Right lobe of liver (tissue), 6 donors: ENCODE results near the gene NARS2. TPM values are rescaled to one million over a fixed set of nuclear protein-coding genes. Genes with fewer than 3 reads are reported as not detected.
A peak's percentile ranks its signal among the peaks of the same experiment; 100 is the strongest.

Source experiments
- ATAC-seq, 4 donors: fragments of 200-7000 bp; cut with Tn5 transposase; one replicate each; pipeline ENCODE4 v1.9.1; 2020; ENCODE audit warnings: mild to moderate bottlenecking in 4 of 4, moderate library complexity in 4 of 4
- DNase-seq, 3 donors: peaks; one replicate each; pipeline ENCODE4 v3.0.0-alpha.2; 2020
- H3K27ac ChIP-seq, 3 donors: fragments of 200-600 bp; one replicate each; pipeline ENCODE4 v1.8.0; 2022
- H3K27me3 ChIP-seq, 2 donors: fragments of 200-600 bp; one replicate each; pipeline ENCODE4 v1.8.0; 2022
- H3K36me3 ChIP-seq, 4 donors: fragments of 200-600 bp; sonication (generic) in 1 of 4; one replicate each; pipeline versions ENCODE4 v1.5.1 to v1.8.0; 2017 to 2022; ENCODE audit warnings: control low read depth in 1 of 4
- H3K4me1 ChIP-seq, 4 donors: fragments of 200-600 bp; sonication (generic) in 1 of 4; one replicate each; pipeline versions ENCODE4 v1.5.1 to v1.8.0; 2017 to 2022; ENCODE audit warnings: control low read depth in 1 of 4
- H3K4me3 ChIP-seq, 3 donors: fragments of 200-600 bp; one replicate each; pipeline ENCODE4 v1.8.0; 2022
- H3K9me3 ChIP-seq, 4 donors: fragments of 200-600 bp; sonication (generic) in 1 of 4; one replicate each; pipeline versions ENCODE4 v1.5.1 to v1.8.0; 2017 to 2022; ENCODE audit warnings: control low read depth in 1 of 4
- POLR2A ChIP-seq: fragments of 450-650 bp; IDR thresholded peaks from one replicate; pipeline ENCODE4 v1.6.1; 2017; ENCODE audit warnings: antibody characterized with exemption, mild to moderate bottlenecking
- WGBS: methylation state at CpG from one replicate; pipeline ENCODE4 v1.1.6; 2018; ENCODE audit warnings: low coverage, low lambda C conversion rate; ENCODE audit not compliant: insufficient coverage; ENCODE audit errors: missing lambda C conversion rate; 5-methylcytosine and 5-hydroxymethylcytosine counted together
- intact Hi-C, 2 donors: fragments of 100-400 bp; cut with DNase I; formaldehyde crosslinking; loops; one replicate each; pipeline versions ENCODE4 v1.11.2 to v1.14.1; 2022
- total RNA-seq, 6 experiments: library from RNA; depleted of rRNA in 2 of 6; stranded (reverse); fragments of >200 nt in 2 of 6; fragmentation: NEBNext Ultra II Directional in 3 of 6; extraction: Animal tissue kit (Norgen Biotek cat#: 25700) in 3 of 6; gene quantifications; one replicate each; pipeline versions ENCODE4 v1.1.0 to v1.2.4, GENCODE V29; 2016 to 2023
- TF ChIP-seq, protein P1 (sequence below), 4 donors: fragments of 200-600 bp in 3 of 4; fragments of 450-650 bp in 1 of 4; IDR thresholded peaks; one replicate each; pipeline versions ENCODE4 v1.5.1 to v1.8.0; 2016 to 2022; ENCODE audit warnings: antibody characterized with exemption in 4 of 4, mild to moderate bottlenecking in 2 of 4
- donor health status: DM: no; HTN: yes; CAD: no.
- donor health status: DM: no; HTN: no; CAD: no.
- donor health status: DM: no; HTN: no; CAD: no.
- donor health status: DM: no; HTN: yes; CAD: no.
- donor health status: DM: no; HTN: yes; CAD: no.

The NARS2 gene
- total RNA-seq, 6 experiments from 2014 or later = 11.5 to 17.4 (median 14.0) TPM

DNA sequence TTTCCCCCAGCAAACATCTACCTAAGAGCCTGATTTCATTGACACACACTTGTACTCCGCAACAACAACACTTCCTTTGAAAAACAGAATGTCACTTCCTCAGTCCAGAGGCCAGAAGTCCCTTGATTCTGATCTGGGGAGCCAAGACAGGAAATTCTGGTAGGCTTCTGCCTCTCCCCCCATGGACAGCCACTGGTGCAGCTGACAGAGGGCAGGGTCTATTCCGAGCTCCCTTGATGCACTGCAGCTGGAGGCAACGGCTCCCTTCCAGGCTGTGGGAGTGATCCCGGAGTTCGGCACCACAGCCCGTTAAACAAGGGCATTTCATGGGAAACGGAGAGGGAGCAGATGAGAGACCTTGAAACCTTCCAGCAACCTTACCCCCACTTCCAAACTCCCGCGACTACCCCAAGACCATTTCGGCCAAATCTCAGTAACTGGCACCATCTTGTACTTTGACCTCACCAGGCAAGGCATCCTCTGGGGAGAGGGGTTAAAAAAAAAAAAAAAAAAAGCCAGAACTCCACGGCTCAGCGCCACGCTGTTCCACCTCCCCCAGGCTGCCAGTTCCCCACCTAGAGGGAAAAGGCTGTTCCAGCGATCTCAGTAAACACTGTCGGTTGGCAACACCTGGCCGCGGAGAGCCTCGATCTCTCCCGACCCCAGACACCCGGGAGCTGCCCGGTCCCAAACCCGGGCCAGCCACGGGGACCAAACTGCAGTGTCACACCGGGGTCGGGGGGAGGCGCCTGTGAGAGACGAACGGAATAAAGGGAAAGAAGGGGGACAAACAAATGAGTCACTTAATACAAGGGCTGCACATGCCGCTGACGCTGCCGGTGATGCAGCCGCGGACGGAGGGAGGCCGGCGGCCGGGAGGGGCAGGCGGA is 158.1 kb downstream of the NARS2 start:
- Histone ChIP-seq H3K4me3 (peak overlapping the region; percentile 66 to 74 (median 69)), H3K36me3 (no peaks in the 10 kb centered on the region), H3K27me3 (no peaks in the 10 kb centered on the region), H3K9me3 (no peaks in the 10 kb centered on the region), H3K4me1 (peaks cover 0 to 23% (median 9%) of the 10 kb centered on the region in 4 donors), H3K27ac (peak overlapping the region; percentile 87 to 97 (median 90))
- peak; percentile 71 to 76 (median 74) for ATAC-seq
- 3% methylated on average over 36 of the region's 38 CpGs for WGBS
- intact Hi-C loops = loop anchor here in 1 of 2 donors (10.0 kb wide), 1 partner anchor 148 kb away; no protein-coding TSS in a partner anchor
- TF ChIP-seq, protein P1, sequence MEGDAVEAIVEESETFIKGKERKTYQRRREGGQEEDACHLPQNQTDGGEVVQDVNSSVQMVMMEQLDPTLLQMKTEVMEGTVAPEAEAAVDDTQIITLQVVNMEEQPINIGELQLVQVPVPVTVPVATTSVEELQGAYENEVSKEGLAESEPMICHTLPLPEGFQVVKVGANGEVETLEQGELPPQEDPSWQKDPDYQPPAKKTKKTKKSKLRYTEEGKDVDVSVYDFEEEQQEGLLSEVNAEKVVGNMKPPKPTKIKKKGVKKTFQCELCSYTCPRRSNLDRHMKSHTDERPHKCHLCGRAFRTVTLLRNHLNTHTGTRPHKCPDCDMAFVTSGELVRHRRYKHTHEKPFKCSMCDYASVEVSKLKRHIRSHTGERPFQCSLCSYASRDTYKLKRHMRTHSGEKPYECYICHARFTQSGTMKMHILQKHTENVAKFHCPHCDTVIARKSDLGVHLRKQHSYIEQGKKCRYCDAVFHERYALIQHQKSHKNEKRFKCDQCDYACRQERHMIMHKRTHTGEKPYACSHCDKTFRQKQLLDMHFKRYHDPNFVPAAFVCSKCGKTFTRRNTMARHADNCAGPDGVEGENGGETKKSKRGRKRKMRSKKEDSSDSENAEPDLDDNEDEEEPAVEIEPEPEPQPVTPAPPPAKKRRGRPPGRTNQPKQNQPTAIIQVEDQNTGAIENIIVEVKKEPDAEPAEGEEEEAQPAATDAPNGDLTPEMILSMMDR (IDR thresholded peaks at IDR 0.05) = peak; percentile 30 to 56 (median 38)
- TF ChIP-seq POLR2A = peak; percentile 83
- peak; percentile 87 to 90 (median 89) for DNase-seq

DNA sequence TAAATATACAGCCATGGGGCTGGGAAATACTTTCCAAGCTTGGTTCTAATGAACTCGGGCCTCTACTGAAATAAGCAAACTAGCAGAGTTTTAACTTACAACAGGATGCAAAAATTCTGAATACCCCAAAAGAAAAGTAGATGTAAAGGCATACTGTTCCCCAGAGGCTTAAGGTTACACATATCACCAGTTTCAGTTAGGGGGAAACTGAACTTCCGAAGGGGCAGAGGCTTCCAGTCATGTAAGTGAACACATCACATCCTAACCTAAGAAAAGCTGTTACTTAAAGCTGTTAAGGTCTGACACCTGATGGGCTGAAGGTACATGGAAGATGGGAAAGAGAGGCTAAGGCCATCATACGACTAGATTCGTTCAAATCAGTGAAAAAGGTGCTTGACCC is 159.3 kb downstream of the NARS2 start:
- ATAC-seq = no peak
- no peak overlapping the region for H3K27ac ChIP-seq
- TF ChIP-seq, protein P1 (IDR thresholded peaks at IDR 0.05) = no peak
- TF ChIP-seq POLR2A = no peak
- peaks cover 0 to 22% (median 9%) of the 10 kb centered on the region in 4 donors for H3K4me1 ChIP-seq
- no peaks in the 10 kb centered on the region for H3K36me3 ChIP-seq
- no peak overlapping the region for H3K4me3 ChIP-seq
- intact Hi-C loops = loop anchor here in 1 of 2 donors (10.0 kb wide), 1 partner anchor 149 kb away; no protein-coding TSS in a partner anchor
- DNase-seq = no peak
- H3K27me3 ChIP-seq = no peaks in the 10 kb centered on the region
- 53% methylated on average over 4 of the region's 4 CpGs for WGBS
- H3K9me3 ChIP-seq = no peaks in the 10 kb centered on the region

DNA sequence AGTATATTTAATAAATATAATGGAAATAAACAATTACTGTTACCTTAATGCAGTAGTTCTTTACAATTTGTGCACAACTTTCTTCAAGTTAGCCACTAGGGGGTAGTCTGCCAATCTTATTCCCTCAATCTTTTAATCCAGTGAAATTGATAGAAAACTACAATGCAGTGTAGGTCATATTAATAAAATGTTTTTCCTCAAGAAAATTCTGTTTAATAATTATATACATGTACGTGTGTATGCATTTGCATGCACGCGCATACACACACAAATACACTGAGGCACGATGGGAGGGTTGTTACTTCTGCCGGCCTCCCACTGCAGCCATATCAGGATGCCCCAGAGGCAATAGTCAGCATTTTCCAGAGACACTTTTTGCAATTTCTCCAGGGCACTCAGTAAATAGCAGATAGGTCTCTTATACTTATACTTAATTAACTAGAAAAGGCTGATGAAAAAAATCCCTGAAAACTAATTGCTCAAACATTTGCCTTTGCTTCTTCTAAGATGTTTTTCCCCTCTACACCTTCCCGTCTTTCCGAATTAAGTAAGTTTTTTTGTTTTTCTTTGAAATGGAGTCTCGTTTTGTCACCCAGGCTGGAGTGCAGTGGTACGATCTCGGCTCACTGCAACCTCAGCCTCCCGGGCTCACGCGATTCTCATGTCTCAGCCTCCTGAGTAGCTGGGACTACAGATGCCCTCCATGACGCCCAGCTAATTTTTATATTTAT is 160.2 kb downstream of the NARS2 start:
- 79% methylated on average over 14 of the region's 14 CpGs for WGBS
- intact Hi-C loops = loop anchor here in 1 of 2 donors (10.0 kb wide), 1 partner anchor 150 kb away; no protein-coding TSS in a partner anchor
- DNase-seq (no peak), ATAC-seq (no peak)
- H3K36me3 ChIP-seq = no peaks in the 10 kb centered on the region
- H3K27ac ChIP-seq = no peak overlapping the region
- H3K4me1 ChIP-seq = peaks cover 0 to 14% (median 7%) of the 10 kb centered on the region in 4 donors
- H3K4me3 ChIP-seq = no peak overlapping the region
- no peaks in the 10 kb centered on the region for H3K27me3 ChIP-seq
- no peaks in the 10 kb centered on the region for H3K9me3 ChIP-seq
- TF ChIP-seq POLR2A = no peak
- TF ChIP-seq, protein P1 (IDR thresholded peaks at IDR 0.05) = peak; percentile 45 to 67 (median 59)

DNA sequence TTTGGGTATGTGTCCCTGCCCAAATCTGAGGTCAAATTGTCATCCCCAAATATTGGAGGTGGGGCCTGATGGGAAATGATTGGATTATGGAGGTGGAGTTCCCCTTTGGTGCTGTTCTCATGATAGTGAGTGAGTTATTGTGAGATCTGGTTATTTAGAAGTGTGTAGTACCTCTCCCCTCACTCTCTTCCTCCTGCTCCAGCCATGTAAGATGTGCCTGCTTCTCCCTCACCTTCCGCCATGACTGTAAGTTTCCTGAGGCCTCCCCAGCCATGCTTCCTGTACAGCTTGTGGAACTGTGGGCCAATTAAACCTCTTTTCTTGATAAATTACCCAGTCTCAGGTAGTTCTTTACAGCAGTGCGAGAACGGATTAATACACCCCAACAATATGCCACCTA is 166.0 kb downstream of the NARS2 start:
- TF ChIP-seq POLR2A = no peak
- TF ChIP-seq, protein P1 (IDR thresholded peaks at IDR 0.05) = no peak
- H3K36me3 ChIP-seq = no peaks in the 10 kb centered on the region
- H3K27ac ChIP-seq = no peak overlapping the region
- WGBS = 98% methylated on average over 3 of the region's 3 CpGs
- H3K4me1 ChIP-seq = no peaks in the 10 kb centered on the region
- intact Hi-C loops = no loop called here
- no peaks in the 10 kb centered on the region for H3K9me3 ChIP-seq
- H3K27me3 ChIP-seq = no peaks in the 10 kb centered on the region
- H3K4me3 ChIP-seq = no peak overlapping the region
- ATAC-seq (no peak), DNase-seq (no peak)
